SU-DHL-6 (cell line): ENCODE results near the gene SPECC1.

Experiments used
- H2AFZ ChIP-seq: fragments of 200-600 bp; sonication (generic); 2 replicates; pipeline ENCODE4 v1.6.1; 2014; ENCODE audit warnings: low read depth, mild to moderate bottlenecking, moderate library complexity, mixed read lengths, antibody characterized with exemption, low read length; ENCODE audit not compliant: severe bottlenecking
- H3F3A ChIP-seq: fragments of 200-600 bp; shearing (Covaris generic); 2 replicates; pipeline ENCODE4 v1.6.0; 2016; ENCODE audit warnings: antibody characterized with exemption, mild to moderate bottlenecking; ENCODE audit not compliant: insufficient read depth
- H3K27ac ChIP-seq: fragments of 200-600 bp; sonication (generic); 2 replicates; pipeline ENCODE4 v1.5.1; 2016; ENCODE audit warnings: low read depth, mild to moderate bottlenecking, low read length, moderate library complexity, mixed read lengths
- H3K27me3 ChIP-seq: fragments of 200-600 bp; sonication (generic), shearing (Covaris generic); 2 replicates; pipeline ENCODE4 v1.6.0; 2014; ENCODE audit warnings: mild to moderate bottlenecking, low read length
- H3K36me3 ChIP-seq: fragments of 200-600 bp; sonication (generic); 2 replicates; pipeline ENCODE4 v1.6.1; 2014; ENCODE audit warnings: mild to moderate bottlenecking, low read length, mixed read lengths
- H3K4me2 ChIP-seq: fragments of 300-600, 200-600 bp; shearing (Covaris generic), sonication (generic); 2 replicates; pipeline ENCODE4 v1.6.0; 2014; ENCODE audit warnings: low read length, low read depth, mild to moderate bottlenecking; ENCODE audit not compliant: poor library complexity, severe bottlenecking
- H3K4me3 ChIP-seq: fragments of 200-600 bp; sonication (generic); 2 replicates; pipeline ENCODE4 v1.5.1; 2014; ENCODE audit warnings: antibody characterized with exemption, low read length, mild to moderate bottlenecking, mixed read lengths; ENCODE audit not compliant: insufficient read depth, poor library complexity, severe bottlenecking
- H3K79me2 ChIP-seq: fragments of 200-600 bp; sonication (generic); 2 replicates; pipeline ENCODE4 v1.6.1; 2014; ENCODE audit warnings: mild to moderate bottlenecking, low read length, moderate library complexity; ENCODE audit not compliant: insufficient read depth
- H3K9ac ChIP-seq: fragments of 200-600 bp; sonication (generic); 2 replicates; pipeline ENCODE4 v1.7.0; 2014; ENCODE audit warnings: mild to moderate bottlenecking, low read length
- H3K9me2 ChIP-seq: fragments of 200-600 bp; sonication (generic); replicated peaks from 2 replicates; pipeline ENCODE4 v1.6.1; 2014; ENCODE audit warnings: low read length; ENCODE audit not compliant: insufficient read depth
- H3K9me3 ChIP-seq: fragments of 200-600 bp; sonication (generic); 2 replicates; pipeline ENCODE4 v1.6.1; 2014; ENCODE audit warnings: low read length, mixed read lengths; ENCODE audit not compliant: insufficient read depth
- H4K20me1 ChIP-seq: fragments of 200-600 bp; sonication (generic); 2 replicates; pipeline ENCODE4 v1.6.1; 2014; ENCODE audit warnings: low read depth, mild to moderate bottlenecking, antibody characterized with exemption, low read length, moderate library complexity, mixed read lengths
- EZH2phosphoT487 ChIP-seq: fragments of 200-600 bp; sonication (generic), shearing (Covaris generic); conservative IDR thresholded peaks from 2 replicates; pipeline ENCODE4 v1.6.1; 2018; ENCODE audit warnings: mild to moderate bottlenecking, antibody characterized with exemption, low read length, moderate library complexity, mixed read lengths
- TF ChIP-seq, protein P1 (sequence below): fragments of 200-600 bp; sonication (generic); IDR thresholded peaks from one replicate; pipeline ENCODE4 v1.5.1; 2017; ENCODE audit warnings: antibody characterized with exemption, mild to moderate bottlenecking, low read length, moderate library complexity; ENCODE audit not compliant: insufficient read depth, poor library complexity, severe bottlenecking

The SPECC1 gene

GRCh38 chr17:20280851-20281250 is 271.7 kb downstream of the SPECC1 start:
- H3K27me3 ChIP-seq: no peaks in the 10 kb centered on the region; the same call in 1 of the 2 replicates
- no peak for TF ChIP-seq EZH2phosphoT487
- TF ChIP-seq, protein P1, sequence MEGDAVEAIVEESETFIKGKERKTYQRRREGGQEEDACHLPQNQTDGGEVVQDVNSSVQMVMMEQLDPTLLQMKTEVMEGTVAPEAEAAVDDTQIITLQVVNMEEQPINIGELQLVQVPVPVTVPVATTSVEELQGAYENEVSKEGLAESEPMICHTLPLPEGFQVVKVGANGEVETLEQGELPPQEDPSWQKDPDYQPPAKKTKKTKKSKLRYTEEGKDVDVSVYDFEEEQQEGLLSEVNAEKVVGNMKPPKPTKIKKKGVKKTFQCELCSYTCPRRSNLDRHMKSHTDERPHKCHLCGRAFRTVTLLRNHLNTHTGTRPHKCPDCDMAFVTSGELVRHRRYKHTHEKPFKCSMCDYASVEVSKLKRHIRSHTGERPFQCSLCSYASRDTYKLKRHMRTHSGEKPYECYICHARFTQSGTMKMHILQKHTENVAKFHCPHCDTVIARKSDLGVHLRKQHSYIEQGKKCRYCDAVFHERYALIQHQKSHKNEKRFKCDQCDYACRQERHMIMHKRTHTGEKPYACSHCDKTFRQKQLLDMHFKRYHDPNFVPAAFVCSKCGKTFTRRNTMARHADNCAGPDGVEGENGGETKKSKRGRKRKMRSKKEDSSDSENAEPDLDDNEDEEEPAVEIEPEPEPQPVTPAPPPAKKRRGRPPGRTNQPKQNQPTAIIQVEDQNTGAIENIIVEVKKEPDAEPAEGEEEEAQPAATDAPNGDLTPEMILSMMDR: no peak
- no peaks in the 10 kb centered on the region for H3K79me2 ChIP-seq
- no peak overlapping the region for H2AFZ ChIP-seq
- H3K9me3 ChIP-seq: no peaks in the 10 kb centered on the region
- no peaks in the 10 kb centered on the region for H3K36me3 ChIP-seq
- no peak overlapping the region for H3K9ac ChIP-seq
- H3K9me2 ChIP-seq: no peaks in the 10 kb centered on the region
- H3K4me2 ChIP-seq: no peak overlapping the region
- H4K20me1 ChIP-seq: no peaks in the 10 kb centered on the region
- H3K4me3 ChIP-seq: no peak overlapping the region
- no peaks in the 10 kb centered on the region for H3F3A ChIP-seq
- H3K27ac ChIP-seq: no peak overlapping the region

- Histone ChIP-seq H3K79me2 (no peaks in the 10 kb centered on the region), H3K36me3 (no peaks in the 10 kb centered on the region), H3K9me3 (no peaks in the 10 kb centered on the region), H2AFZ (no peak overlapping the region), H3K27me3 (no peaks in the 10 kb centered on the region; the same call in 1 of the 2 replicates), H3F3A (no peaks in the 10 kb centered on the region), H3K4me3 (no peak overlapping the region), H4K20me1 (no peaks in the 10 kb centered on the region), H3K27ac (no peak overlapping the region), H3K9ac (no peak overlapping the region), H3K9me2 (no peaks in the 10 kb centered on the region), H3K4me2 (no peak overlapping the region)
- TF ChIP-seq EZH2phosphoT487: no peak
- TF ChIP-seq, protein P1: no peak
Observed at GRCh38 chr17:20281860-20282259, 272.7 kb downstream of the SPECC1 start.

GRCh38 chr17:20282526-20283308 is 273.6 kb downstream of the SPECC1 start:
- H3K27ac ChIP-seq: no peak overlapping the region
- H3K4me3 ChIP-seq: no peak overlapping the region
- H3K4me2 ChIP-seq: no peak overlapping the region
- H3K79me2 ChIP-seq: no peaks in the 10 kb centered on the region
- no peaks in the 10 kb centered on the region for H4K20me1 ChIP-seq
- no peaks in the 10 kb centered on the region for H3K9me2 ChIP-seq
- no peaks in the 10 kb centered on the region for H3K9me3 ChIP-seq
- H3F3A ChIP-seq: no peaks in the 10 kb centered on the region
- TF ChIP-seq EZH2phosphoT487: no peak
- no peak overlapping the region for H2AFZ ChIP-seq
- no peaks in the 10 kb centered on the region for H3K36me3 ChIP-seq
- no peaks in the 10 kb centered on the region; the same call in 1 of the 2 replicates for H3K27me3 ChIP-seq
- H3K9ac ChIP-seq: no peak overlapping the region

DNA sequence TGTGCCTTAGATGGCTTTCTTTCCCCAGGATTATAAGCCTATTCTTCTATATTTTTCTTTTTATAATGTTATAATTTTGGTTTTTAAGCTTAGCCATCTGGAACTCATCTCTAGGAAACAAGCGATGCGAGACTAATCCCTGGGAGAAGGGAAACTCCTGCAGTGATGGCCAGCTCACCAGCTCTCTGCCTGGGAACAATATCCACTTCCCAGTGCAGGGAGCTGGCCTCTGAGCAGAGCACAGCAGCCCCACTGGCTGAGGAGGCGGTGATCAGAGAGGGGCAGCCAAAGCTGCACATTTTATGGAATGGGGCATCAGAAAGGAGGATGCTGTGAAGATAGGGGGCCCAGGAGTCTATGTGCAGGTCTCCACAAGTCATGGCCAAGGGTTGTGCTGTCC is 274.9 kb downstream of the SPECC1 start:
- no peaks in the 10 kb centered on the region for H3K36me3 ChIP-seq
- no peaks in the 10 kb centered on the region for H3K9me2 ChIP-seq
- no peak overlapping the region for H3K9ac ChIP-seq
- no peak overlapping the region for H3K4me3 ChIP-seq
- TF ChIP-seq, protein P1: no peak
- no peak for TF ChIP-seq EZH2phosphoT487
- H2AFZ ChIP-seq: no peak overlapping the region
- H3K4me2 ChIP-seq: no peak overlapping the region
- H3K27ac ChIP-seq: no peak overlapping the region
- H3K79me2 ChIP-seq: no peaks in the 10 kb centered on the region
- H4K20me1 ChIP-seq: no peaks in the 10 kb centered on the region
- no peaks in the 10 kb centered on the region for H3K9me3 ChIP-seq
- no peaks in the 10 kb centered on the region for H3F3A ChIP-seq
- H3K27me3 ChIP-seq: no peaks in the 10 kb centered on the region
